Stimulated activated CD4-positive, alpha-beta T cell treated with anti-CD3 and anti-CD28 coated beads, Interleukin-4, amount 100 ng/mL, for 1 hour (primary cell): ENCODE results near the gene IGLL5.
"Not testable (repeated sequence)": the region's sequence is repeated elsewhere in the genome, so short reads cannot be mapped to it uniquely, and the experiment has no call there.

Source experiments
- DNase-seq: peaks from one replicate; pipeline ENCODE4 v3.0.0-alpha.2; 2020

Gene IGLL5

DNA sequence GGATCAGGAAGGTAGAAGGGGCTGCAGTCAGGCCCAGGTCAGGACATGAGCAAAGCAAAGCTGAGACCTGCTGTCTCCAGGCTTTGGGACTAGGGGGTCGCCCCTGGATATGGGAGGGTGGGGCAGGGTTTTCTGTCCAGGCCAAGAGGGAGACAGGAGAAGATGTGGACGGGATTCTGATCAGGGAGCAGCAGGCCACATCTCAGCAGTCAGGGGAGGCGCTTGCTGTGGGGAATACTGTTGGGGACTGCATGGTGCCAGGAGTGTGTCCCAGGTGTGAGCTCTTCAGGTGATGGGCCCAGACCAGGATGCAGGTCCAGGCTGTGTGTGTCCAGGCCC lies 29.3 kb downstream of the IGLL5 start:
- no peak for DNase-seq

GRCh38 chr22:22917377-22917776 lies 29.8 kb downstream of the IGLL5 start:
- no peak for DNase-seq

DNA sequence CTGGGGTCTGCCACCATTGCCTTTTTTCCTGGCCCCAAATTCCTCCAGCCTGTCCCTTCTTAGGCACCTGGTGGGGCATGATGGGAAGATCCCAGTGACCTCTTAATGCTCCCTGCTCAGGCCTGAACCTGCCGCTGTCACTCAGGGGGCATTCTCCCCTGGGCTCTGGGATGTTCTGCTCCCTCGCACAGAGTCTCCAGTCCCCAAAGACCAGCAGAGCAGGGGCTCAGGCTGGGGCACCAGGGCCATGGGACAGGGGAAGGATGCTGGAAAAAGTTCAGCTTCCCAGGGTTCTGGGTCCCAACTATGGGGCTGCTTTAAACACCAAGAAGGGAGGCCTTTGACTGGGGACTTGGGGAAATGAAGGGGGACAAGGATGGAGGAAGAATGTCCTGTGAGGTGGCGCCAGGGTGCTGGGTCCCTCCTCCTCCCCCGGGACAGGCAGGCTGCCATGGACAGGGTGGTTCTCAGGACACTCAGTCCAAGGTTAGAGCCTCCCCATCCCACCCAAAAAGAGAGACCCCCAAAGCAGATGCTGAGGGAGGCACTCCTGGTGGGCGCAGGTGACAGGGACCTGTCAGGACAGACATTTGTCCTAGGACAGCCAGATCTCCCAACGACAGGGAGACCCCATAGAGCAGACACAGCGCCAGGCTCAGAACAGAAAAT lies 30.8 kb downstream of the IGLL5 start:
- DNase-seq, result no peak

DNA sequence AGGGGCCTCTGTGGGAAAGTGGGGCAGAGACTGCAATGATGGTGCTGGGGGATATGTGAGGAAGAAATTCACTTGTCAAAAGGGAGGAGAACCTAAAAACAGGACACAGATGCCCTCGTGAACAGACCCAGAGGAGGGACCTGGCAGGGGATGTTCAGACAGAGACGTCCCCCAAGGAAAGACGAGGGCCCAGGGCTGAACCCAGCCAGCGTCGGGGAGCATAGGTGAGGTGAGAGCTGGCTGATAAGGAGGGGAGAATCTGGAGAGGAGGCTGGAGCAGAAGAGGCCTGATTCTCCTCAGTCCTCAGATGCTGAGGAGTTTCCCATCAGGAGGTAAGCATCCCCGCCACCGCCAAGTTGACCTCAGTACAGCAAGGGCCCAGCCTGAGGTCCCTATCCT lies 31.4 kb downstream of the IGLL5 start:
- DNase-seq, result no peak

DNA sequence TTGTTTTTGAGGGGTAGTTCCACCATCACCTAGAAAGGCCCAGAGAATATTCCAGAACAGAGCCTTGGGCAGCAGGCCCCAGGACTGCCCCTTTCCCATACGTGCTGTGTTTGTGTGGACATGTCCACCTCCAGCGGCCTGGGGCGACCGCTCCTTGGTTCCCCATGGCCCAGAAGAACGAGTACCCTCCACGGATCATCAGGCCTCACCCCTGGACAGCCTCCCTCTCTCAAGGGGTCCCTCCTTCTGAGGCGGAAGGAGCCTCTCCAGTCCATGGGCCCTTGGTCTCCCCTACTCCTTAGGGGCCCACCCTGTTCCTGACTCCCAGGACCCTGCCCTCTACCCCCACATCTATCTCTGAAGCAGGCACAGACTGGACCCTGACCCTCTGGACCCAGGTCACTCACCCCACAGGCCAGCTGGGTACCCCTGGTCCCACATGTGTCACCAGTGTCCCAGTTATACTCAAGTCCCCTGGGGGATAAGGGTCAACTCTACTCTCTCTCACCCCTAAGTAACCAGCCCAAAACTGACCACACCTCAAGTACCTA lies 32.6 kb downstream of the IGLL5 start:
- no peak for DNase-seq

- no peak for DNase-seq
Observed at GRCh38 chr22:22920910-22921550, 33.4 kb downstream of the IGLL5 start.

DNA sequence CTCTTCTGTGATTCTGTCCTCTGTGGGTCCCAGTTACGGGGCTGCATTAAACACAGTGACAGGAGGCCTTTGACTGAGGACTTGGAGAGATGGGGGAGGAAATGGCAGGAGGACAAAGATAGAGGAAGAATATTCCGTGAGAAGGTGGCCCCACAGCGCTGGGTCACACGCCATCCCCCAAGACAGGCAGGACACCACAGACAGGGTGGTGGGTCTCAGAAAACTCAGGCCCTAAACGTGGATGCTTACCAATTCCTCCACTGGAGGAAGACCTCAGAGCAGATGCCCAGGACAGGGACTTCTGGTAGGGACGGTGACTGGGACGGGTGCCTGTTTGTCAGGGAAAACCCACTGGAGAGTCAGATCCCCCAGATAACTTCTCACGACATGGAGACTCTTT lies 34.0 kb downstream of the IGLL5 start:
- no peak for DNase-seq

GRCh38 chr22:22922092-22922953 lies 34.7 kb downstream of the IGLL5 start:
- not testable (repeated sequence) for DNase-seq

- no peak for DNase-seq
Observed at GRCh38 chr22:22922954-22923319, 35.3 kb downstream of the IGLL5 start.

DNA sequence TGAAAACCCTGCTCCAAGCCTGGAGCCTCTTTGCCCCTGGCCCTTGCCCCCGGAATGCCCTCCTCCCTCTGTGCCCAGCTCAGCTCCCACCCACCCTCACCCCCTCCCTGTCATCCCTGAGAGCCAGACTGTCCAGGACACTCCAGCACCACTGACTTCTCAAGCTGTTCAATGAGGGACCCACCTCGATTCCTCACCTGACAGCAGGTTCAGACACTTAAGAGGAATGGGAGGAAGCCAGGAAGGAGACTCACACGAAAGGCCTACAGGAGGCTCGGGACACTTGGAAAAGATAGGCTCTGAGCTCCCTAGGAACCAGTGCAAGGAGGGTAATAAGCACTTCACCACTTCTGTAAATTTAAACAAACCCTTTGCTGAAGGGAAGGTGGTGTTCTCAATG lies 35.8 kb downstream of the IGLL5 start:
- no peak for DNase-seq

DNA sequence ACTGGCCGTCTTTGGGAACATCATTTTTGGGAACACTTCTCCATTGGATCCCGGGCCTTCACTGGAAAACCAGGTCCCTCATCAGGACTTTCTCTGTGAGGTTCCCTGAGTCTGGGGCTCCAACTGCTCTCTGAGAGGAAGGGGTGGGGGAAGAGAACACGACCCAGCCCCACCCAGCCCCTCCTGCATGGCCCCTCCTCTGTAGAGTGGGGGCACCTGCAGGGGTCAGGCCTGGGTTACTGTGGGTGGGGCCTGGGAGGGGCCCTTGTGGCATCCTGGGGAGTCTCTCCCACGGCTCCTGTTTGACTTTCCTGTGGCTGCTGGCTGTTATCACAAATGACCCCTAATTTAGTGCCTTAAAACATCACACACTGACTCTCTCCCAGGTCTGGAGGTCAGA lies 36.3 kb downstream of the IGLL5 start:
- no peak for DNase-seq

DNA sequence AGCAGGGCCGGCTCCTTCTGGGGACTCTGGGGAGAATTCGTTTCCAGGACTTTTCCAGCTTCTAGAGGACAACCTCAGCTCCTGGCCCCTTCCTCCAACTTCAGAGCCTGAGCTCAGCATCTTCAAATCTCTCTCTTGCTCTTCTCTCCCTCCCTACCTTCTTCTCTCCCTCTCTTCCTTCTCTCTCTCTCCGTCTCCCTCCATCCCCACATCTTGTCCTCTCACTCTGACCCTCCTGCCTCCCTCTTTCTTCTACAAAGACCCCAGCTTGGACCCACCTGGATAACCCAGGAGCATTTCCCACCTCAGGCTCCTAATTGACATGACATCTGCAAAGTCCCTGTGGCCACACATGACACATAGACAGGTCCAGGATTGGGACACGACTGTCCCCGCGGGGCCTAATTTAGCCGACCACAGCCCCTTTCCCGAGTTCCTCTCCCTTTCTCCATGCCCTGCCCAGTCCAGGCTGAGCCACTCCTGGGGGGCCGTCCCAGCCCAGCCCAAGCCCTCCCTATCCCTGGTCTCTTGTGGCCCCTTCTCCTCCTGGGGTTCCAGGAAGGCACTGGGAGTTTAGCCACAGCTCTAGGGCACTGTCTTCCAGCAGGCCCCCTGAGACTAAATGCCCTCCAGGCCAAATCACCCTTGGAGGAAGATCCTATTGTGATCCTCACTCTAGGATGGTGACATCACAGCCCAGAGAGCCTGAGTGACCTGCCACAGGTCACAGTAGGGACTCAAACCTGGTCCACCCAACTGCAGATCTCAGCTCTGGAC lies 36.9 kb downstream of the IGLL5 start:
- no peak for DNase-seq

GRCh38 chr22:22925146-22925804 lies 37.7 kb downstream of the IGLL5 start:
- no peak for DNase-seq

DNA sequence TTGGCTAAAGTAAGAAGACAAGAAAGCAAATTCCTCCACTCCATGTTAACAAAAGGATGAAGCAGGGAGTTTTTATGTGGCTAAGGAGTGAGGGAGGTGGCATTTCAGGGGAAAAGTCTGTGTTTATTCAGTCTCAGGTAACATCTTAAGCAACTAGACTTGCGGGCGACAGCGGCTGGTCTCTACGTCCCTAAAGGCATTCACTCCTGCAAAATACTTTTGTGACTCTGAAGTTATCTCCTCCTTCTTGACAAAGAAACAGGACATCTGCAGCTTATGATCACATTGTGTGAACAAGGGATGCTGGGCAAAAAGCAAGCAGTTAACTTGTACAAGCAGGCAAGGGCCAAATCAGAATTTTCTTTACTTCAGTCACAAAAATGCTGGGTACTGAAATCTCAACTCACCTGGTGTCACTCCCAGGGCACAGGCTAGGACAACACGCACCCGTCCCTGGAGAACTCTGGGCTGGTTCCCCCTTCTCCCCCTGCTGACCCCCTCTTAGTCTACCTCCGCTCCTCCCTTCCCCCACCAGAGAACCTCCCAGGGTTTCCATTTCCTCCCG lies 38.3 kb downstream of the IGLL5 start:
- DNase-seq, result no peak

- no peak for DNase-seq
Observed at GRCh38 chr22:22926370-22927195, 39.0 kb downstream of the IGLL5 start.

- DNase-seq, result no peak
Observed at GRCh38 chr22:22927196-22927887, 39.7 kb downstream of the IGLL5 start.

GRCh38 chr22:22927888-22928665 lies 40.5 kb downstream of the IGLL5 start:
- DNase-seq, result no peak

DNA sequence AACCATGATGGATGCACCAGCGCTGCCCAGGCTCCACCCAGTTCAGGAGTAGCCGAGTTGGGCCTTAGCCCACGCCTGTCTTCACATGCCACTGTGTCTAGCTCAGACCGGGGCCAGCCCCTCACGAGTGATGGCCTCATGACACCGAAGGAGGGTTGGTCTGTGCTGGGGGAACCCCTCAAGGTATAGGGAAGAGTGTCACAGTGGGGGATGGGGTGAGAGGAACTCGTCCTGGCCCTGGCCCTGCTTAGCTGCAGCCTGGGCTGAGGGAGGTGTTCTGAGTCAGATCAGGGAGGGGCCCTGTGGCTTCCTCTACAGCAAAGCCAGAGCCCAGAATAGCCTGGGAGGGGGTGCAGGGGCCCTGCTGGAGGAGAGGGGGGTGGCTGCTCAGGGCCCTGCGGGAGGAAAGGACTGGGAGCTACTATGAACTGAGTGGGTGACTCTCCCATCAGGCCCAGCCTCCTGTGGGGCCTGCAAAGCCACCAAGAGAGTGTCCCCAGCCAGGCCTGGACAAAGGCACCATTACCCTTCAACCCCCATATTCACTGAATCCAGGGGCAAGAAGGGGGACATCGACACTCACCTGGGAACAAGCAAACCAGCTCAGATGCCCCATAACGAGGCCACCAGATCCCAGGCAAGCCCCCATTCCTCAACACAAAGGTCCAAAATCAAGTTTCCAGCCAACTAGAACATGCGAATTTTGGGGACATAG lies 41.2 kb downstream of the IGLL5 start:
- DNase-seq, result peak; percentile 7
